MM.1S (cell line): Measurements from ENCODE around the gene NRTN.

Experiments used
- DNase-seq: peaks from one replicate; pipeline ENCODE4 v3.0.0-alpha.2; 2015
- H2AFZ ChIP-seq: fragments of 300-600 bp; sonication (generic); 2 replicates; pipeline ENCODE4 v1.6.0; 2016; ENCODE audit warnings: antibody characterized with exemption, low read length
- H3F3A ChIP-seq: fragments of 300-600 bp; sonication (generic); 2 replicates; pipeline ENCODE4 v1.6.1; 2016; ENCODE audit warnings: mild to moderate bottlenecking, antibody characterized with exemption, low read length, moderate library complexity, mixed read lengths; ENCODE audit not compliant: insufficient read depth
- H3K27ac ChIP-seq: fragments of 300-600 bp; sonication (generic); 2 replicates; pipeline ENCODE4 v1.5.1; 2016; ENCODE audit warnings: mild to moderate bottlenecking, low read length
- H3K27me3 ChIP-seq: fragments of 300-600 bp; sonication (generic); replicated peaks from 2 replicates; pipeline ENCODE4 v1.6.0; 2016; ENCODE audit warnings: low read length; ENCODE audit not compliant: insufficient read depth
- H3K36me3 ChIP-seq: fragments of 300-600 bp; sonication (generic); replicated peaks from 2 replicates; pipeline ENCODE4 v1.6.1; 2016; ENCODE audit warnings: mild to moderate bottlenecking, low read length, mixed read lengths; ENCODE audit not compliant: insufficient read depth
- H3K4me1 ChIP-seq: fragments of 300-600 bp; sonication (generic); 2 replicates; pipeline ENCODE4 v1.6.1; 2016; ENCODE audit warnings: low read length, mixed read lengths
- H3K4me2 ChIP-seq: fragments of 300-600 bp; sonication (generic); 2 replicates; pipeline ENCODE4 v1.6.0; 2016; ENCODE audit warnings: low read depth, low read length
- H3K4me3 ChIP-seq: fragments of 300-600 bp; sonication (generic); 2 replicates; pipeline ENCODE4 v1.5.1; 2016; ENCODE audit warnings: low read length, mixed read lengths
- H3K79me2 ChIP-seq: fragments of 300-600 bp; sonication (generic); 2 replicates; pipeline ENCODE4 v1.6.1; 2016; ENCODE audit warnings: mixed run types, low read length, mixed read lengths
- H3K9ac ChIP-seq: fragments of 300-600 bp; sonication (generic); 2 replicates; pipeline ENCODE4 v1.6.1; 2016; ENCODE audit warnings: low read length, mixed read lengths
- H3K9me2 ChIP-seq: fragments of 300-600 bp; sonication (generic); replicated peaks from 2 replicates; pipeline ENCODE4 v1.6.1; 2016; ENCODE audit warnings: mild to moderate bottlenecking, low read length, mixed read lengths; ENCODE audit not compliant: insufficient read depth
- H3K9me3 ChIP-seq: fragments of 300-600 bp; sonication (generic); replicated peaks from 2 replicates; pipeline ENCODE4 v1.6.1; 2016; ENCODE audit warnings: mild to moderate bottlenecking, low read length, mixed read lengths; ENCODE audit not compliant: insufficient read depth
- H4K20me1 ChIP-seq: fragments of 300-600 bp; sonication (generic); 2 replicates; pipeline ENCODE4 v1.6.1; 2016; ENCODE audit warnings: mild to moderate bottlenecking, low read length, moderate library complexity, mixed read lengths; ENCODE audit not compliant: insufficient read depth
- EZH2 ChIP-seq: fragments of 300-600 bp; sonication (generic); optimal IDR thresholded peaks from 2 replicates; pipeline ENCODE3; 2017; ENCODE audit warnings: low read depth, mild to moderate bottlenecking, antibody characterized with exemption, low read length, mixed read lengths
- EZH2phosphoT487 ChIP-seq: fragments of 300-600 bp; sonication (generic); IDR thresholded peaks from 2 replicates; pipeline ENCODE4 v1.6.1; 2018; ENCODE audit warnings: antibody characterized with exemption, low read length
- TF ChIP-seq, protein P1 (sequence below): fragments of 300-600 bp; sonication (generic); IDR thresholded peaks from 2 replicates; pipeline ENCODE4 v1.5.1; 2016; ENCODE audit warnings: antibody characterized with exemption, low read length, mixed read lengths

NRTN gene

DNA sequence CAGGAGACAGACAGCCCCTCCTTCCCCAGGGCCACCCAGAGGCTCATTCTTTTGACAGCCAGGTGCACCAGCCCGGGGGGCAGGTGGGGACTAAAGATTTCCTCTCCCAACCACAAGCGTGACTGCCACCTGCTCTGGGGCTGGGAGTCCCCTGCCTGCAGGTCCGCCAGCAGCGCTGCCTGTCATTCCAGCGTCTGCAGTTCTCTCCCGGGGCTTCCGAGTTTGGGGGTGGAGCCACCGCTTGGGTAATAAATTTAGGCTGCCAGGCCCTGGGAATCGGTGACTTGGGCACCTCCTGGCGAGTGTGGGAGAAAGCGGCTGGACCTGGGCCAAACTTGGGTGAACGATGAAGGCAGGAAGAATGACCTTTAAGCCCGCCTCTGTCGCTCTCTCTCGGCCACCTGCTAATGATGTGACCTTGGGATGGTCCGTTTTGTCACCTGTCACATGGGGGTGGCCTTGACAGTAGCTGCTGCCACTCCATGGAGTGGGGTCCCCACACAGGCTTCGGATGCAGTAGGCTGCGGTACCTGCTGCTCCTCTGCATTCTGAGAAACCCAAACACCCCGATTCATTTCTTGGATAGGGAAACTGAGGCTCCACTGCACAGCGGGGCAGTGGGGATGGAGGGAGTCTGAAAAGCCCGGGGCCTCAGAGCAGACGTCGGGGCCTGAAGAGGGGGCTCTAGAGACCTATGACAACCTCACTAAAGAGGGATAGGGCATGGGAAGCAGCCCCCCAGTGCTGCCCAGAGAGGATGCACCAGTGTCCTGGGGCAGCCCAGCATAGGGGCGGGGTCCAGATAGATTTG, 21.9 kb downstream of the NRTN start:
- H3K9ac ChIP-seq: peak overlapping the region; percentile 29
- peak overlapping the region; percentile 84 for H3K4me2 ChIP-seq
- TF ChIP-seq EZH2: no peak
- TF ChIP-seq, protein P1, sequence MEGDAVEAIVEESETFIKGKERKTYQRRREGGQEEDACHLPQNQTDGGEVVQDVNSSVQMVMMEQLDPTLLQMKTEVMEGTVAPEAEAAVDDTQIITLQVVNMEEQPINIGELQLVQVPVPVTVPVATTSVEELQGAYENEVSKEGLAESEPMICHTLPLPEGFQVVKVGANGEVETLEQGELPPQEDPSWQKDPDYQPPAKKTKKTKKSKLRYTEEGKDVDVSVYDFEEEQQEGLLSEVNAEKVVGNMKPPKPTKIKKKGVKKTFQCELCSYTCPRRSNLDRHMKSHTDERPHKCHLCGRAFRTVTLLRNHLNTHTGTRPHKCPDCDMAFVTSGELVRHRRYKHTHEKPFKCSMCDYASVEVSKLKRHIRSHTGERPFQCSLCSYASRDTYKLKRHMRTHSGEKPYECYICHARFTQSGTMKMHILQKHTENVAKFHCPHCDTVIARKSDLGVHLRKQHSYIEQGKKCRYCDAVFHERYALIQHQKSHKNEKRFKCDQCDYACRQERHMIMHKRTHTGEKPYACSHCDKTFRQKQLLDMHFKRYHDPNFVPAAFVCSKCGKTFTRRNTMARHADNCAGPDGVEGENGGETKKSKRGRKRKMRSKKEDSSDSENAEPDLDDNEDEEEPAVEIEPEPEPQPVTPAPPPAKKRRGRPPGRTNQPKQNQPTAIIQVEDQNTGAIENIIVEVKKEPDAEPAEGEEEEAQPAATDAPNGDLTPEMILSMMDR: peak; percentile 20
- no peaks in the 10 kb centered on the region for H3K79me2 ChIP-seq
- H3K4me1 ChIP-seq: peaks cover 15% of the 10 kb centered on the region
- H3K36me3 ChIP-seq: no peaks in the 10 kb centered on the region
- peak overlapping the region; percentile 75 for H3K27ac ChIP-seq
- no peaks in the 10 kb centered on the region for H4K20me1 ChIP-seq
- H3K4me3 ChIP-seq: peak overlapping the region; percentile 59
- peaks cover 51% of the 10 kb centered on the region for H3K27me3 ChIP-seq
- peak; percentile 94 for DNase-seq
- H3K9me3 ChIP-seq: no peaks in the 10 kb centered on the region
- H2AFZ ChIP-seq: peak overlapping the region; percentile 60
- H3F3A ChIP-seq: peaks cover 14% of the 10 kb centered on the region
- H3K9me2 ChIP-seq: no peaks in the 10 kb centered on the region

DNA sequence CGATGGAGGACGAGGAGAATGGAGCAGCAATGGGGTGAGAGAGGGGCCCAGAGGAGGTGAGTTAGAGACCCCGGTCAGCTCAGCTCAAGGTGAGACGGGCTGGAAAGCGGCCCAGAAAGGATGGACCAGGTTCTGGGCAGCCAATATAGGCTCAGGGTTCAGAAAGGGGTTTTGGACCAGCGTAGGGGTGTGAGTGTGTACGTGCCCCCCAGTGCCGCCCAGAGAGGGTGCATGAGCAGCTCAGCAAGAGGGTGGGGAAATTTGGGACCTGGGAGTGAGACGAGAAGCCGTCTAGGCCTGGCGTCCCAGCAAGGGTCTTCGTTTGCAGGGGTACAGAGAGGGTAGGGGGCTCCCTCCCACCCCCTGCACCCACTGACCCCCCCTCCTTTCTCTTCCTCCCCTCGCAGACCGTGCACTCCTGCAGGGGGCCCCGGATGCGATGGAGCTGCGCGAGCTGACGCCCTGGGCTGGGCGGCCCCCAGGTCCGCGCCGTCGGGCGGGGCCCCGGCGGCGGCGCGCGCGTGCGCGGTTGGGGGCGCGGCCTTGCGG, 22.5 kb downstream of the NRTN start:
- Histone ChIP-seq H3K27me3 (peaks cover 51% of the 10 kb centered on the region), H3K27ac (peak overlapping the region; percentile 75), H3K9me3 (no peaks in the 10 kb centered on the region), H4K20me1 (no peaks in the 10 kb centered on the region), H3K36me3 (no peaks in the 10 kb centered on the region), H3K79me2 (no peaks in the 10 kb centered on the region), H2AFZ (peak overlapping the region; percentile 60; the same call in 1 of the 2 replicates), H3K4me3 (peak overlapping the region; percentile 59), H3F3A (peaks cover 14% of the 10 kb centered on the region), H3K4me1 (peaks cover 15% of the 10 kb centered on the region), H3K9ac (peak overlapping the region; percentile 29), H3K9me2 (no peaks in the 10 kb centered on the region), H3K4me2 (peak overlapping the region; percentile 84)
- TF ChIP-seq EZH2phosphoT487: no peak
- no peak for TF ChIP-seq EZH2
- TF ChIP-seq, protein P1: no peak
- DNase-seq: no peak

DNA sequence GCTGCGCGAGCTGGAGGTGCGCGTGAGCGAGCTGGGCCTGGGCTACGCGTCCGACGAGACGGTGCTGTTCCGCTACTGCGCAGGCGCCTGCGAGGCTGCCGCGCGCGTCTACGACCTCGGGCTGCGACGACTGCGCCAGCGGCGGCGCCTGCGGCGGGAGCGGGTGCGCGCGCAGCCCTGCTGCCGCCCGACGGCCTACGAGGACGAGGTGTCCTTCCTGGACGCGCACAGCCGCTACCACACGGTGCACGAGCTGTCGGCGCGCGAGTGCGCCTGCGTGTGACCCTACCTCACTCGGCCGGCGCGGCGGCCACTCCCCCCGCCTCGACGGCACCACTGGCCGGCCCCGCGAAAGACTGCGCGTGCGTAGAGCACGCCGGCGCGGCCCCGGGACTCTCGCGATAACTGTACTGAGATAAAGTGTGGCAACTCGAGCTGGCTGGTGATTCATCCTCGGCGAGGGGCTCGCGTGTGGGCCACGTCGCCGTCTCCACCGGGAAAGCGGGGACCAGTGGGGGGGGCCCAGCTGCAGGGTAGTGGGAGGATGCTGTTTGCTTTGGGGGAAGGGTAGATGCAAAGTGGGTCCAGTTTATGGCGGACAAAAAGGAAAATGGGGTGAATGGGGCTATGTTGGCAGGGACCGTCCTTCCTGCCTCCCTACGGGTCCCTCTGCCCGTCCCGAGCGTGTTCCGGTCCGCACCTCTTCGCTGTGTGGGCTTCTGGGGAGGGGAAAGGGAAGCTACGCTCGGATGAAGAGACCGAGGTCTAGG, 23.2 kb downstream of the NRTN start:
- Histone ChIP-seq H3K9me2 (no peaks in the 10 kb centered on the region), H3K27me3 (peaks cover 52% of the 10 kb centered on the region), H3K9me3 (no peaks in the 10 kb centered on the region), H3K4me1 (peaks cover 15% of the 10 kb centered on the region), H4K20me1 (no peaks in the 10 kb centered on the region), H3K4me3 (peak overlapping the region; percentile 66), H3K4me2 (peak overlapping the region; percentile 82), H3K36me3 (no peaks in the 10 kb centered on the region), H3K27ac (peak overlapping the region; percentile 74; the same call in 1 of the 2 replicates), H3K9ac (peak overlapping the region; percentile 80), H3F3A (peaks cover 14% of the 10 kb centered on the region), H2AFZ (peak overlapping the region; percentile 37), H3K79me2 (no peaks in the 10 kb centered on the region)
- peak; percentile 92 for DNase-seq
- TF ChIP-seq EZH2phosphoT487: no peak
- TF ChIP-seq, protein P1: no peak
- TF ChIP-seq EZH2: no peak
